Spleen (tissue), 11 donors: ENCODE results near the gene OXCT2. TPM values are rescaled to one million over a fixed set of nuclear protein-coding genes. Genes with fewer than 3 reads are reported as not detected.

Experiments
- DNase-seq: peaks from one replicate; pipeline ENCODE4 v3.0.0-alpha.2; 2020
- H3K27ac ChIP-seq, 8 donors: fragments of 200-600 bp; sonication (generic) in 7 of 8; 1 replicate in 4 of 8; 2 replicates in 4 of 8; pipeline versions ENCODE4 v1.5.0 to v1.8.0; 2016 to 2021; ENCODE audit warnings: inconsistent platforms in 4 of 8, mild to moderate bottlenecking in 4 of 8, moderate library complexity in 1 of 8
- H3K27me3 ChIP-seq, 7 donors: fragments of 200-600 bp; sonication (generic) in 6 of 7; replicated peaks in 1 of 7; 1 replicate in 4 of 7; 2 replicates in 3 of 7; pipeline versions ENCODE4 v1.5.0 to v1.8.0; 2016 to 2021; ENCODE audit warnings: inconsistent platforms in 3 of 7, mild to moderate bottlenecking in 1 of 7
- H3K36me3 ChIP-seq, 6 donors: fragments of 200-600 bp; sonication (generic) in 5 of 6; 1 replicate in 4 of 6; 2 replicates in 2 of 6; pipeline versions ENCODE4 v1.5.0 to v1.8.0; 2016 to 2021; ENCODE audit warnings: inconsistent platforms in 2 of 6
- H3K4me1 ChIP-seq, 6 donors: fragments of 200-600 bp; sonication (generic) in 5 of 6; 1 replicate in 3 of 6; 2 replicates in 3 of 6; pipeline versions ENCODE4 v1.5.0 to v1.8.0; 2016 to 2021; ENCODE audit warnings: inconsistent platforms in 3 of 6
- H3K4me3 ChIP-seq, 8 donors: fragments of 200-600 bp; sonication (generic) in 7 of 8; 1 replicate in 4 of 8; 2 replicates in 4 of 8; pipeline versions ENCODE4 v1.5.0 to v1.8.0; 2016 to 2021; ENCODE audit warnings: inconsistent platforms in 4 of 8, mild to moderate bottlenecking in 4 of 8, moderate library complexity in 2 of 8
- H3K9me3 ChIP-seq, 8 donors: fragments of 200-600 bp; sonication (generic) in 7 of 8; 1 replicate in 4 of 8; 2 replicates in 4 of 8; pipeline versions ENCODE4 v1.5.0 to v1.8.0; 2016 to 2021; ENCODE audit warnings: inconsistent platforms in 4 of 8
- CTCF ChIP-seq, 11 experiments: fragments of 200-600 bp in 7 of 11; fragments of 450-650 bp in 4 of 11; sonication (generic) in 4 of 11; IDR thresholded peaks in 8 of 11; conservative IDR thresholded peaks in 3 of 11; 1 replicate in 7 of 11; 2 replicates in 4 of 11; pipeline versions ENCODE4 v1.4.0 to v1.8.0; 2016 to 2021; ENCODE audit warnings: antibody characterized with exemption in 11 of 11, inconsistent platforms in 4 of 11, mild to moderate bottlenecking in 1 of 11
- POLR2A ChIP-seq, 3 donors: fragments of 450-650 bp; IDR thresholded peaks; one replicate each; pipeline ENCODE4 v1.5.1; 2017; ENCODE audit warnings: antibody characterized with exemption in 3 of 3, mild to moderate bottlenecking in 1 of 3
- POLR2AphosphoS5 ChIP-seq, 3 donors: sonication (generic); formaldehyde crosslinking; IDR thresholded peaks; one replicate each; pipeline ENCODE4 v1.5.1; 2017; ENCODE audit warnings: antibody characterized with exemption in 3 of 3
- WGBS, 5 donors: extraction: QIAGEN DNeasy Blood & Tissue Kit in 3 of 5; methylation state at CpG; one replicate each; pipeline versions ENCODE4 v1.1.5 to v1.1.7; 2013 to 2018; 5-methylcytosine and 5-hydroxymethylcytosine counted together
- intact Hi-C: fragments of 100-400 bp; cut with DNase I; formaldehyde crosslinking; loops from one replicate; pipeline ENCODE4 v1.15.0; 2023; ENCODE audit warnings: low total_unique reads
- polyA plus RNA-seq, 3 donors: library from polyadenylated mRNA; stranded (reverse); fragments of 200-250 nt; gene quantifications; one replicate each; pipeline ENCODE4 v1.2.1, GENCODE V29; 2013
- total RNA-seq, 7 donors: library from RNA; depleted of rRNA in 3 of 7; stranded (reverse); fragments of >200 nt in 3 of 7; fragmentation: NEBNext Ultra II Directional in 4 of 7; extraction: Animal tissue kit (Norgen Biotek cat#: 25700) in 4 of 7; gene quantifications; one replicate each; pipeline versions ENCODE4 v1.1.0 to v1.2.1, GENCODE V29; 2016 to 2021
- donor health status: healthy with polysubstance abuse.
- donor health status: DM: no; HTN: no; CAD: no; lungs with moderate emphysema.
- donor health status: DM: no; HTN: no; CAD: no.
- donor health status: Bipolar disorder and iron deficiency.
- donor health status: healthy.
- donor health status: DM: no; HTN: no; CAD: no.
- donor health status: DM: yes; HTN: yes; CAD: no.

Gene OXCT2
- total and polyA plus RNA-seq, 10 donors, result 0.35 to 3.8 (median 1.2) TPM

GRCh38 chr1:39726600-39726999 lies 44.5 kb downstream of the OXCT2 start:
- no peak for TF ChIP-seq POLR2A (IDR thresholded peaks at IDR 0.05)
- no peak for TF ChIP-seq POLR2AphosphoS5 (IDR thresholded peaks at IDR 0.05)
- TF ChIP-seq CTCF (IDR thresholded peaks at IDR 0.05 in 8 of 11, conservative IDR thresholded peaks at IDR 0.05 in 3 of 11), result no peak
- 69 to 87% (median 82%) methylated on average over 3 of the region's 3 CpGs for WGBS, 5 donors
- H3K9me3 ChIP-seq, result no peaks in the 10 kb centered on the region
- H3K4me1 ChIP-seq, result no peaks in the 10 kb centered on the region
- H3K27ac ChIP-seq, result no peak overlapping the region
- H3K27me3 ChIP-seq, result peaks cover 0 to 65% (median 31%) of the 10 kb centered on the region in 7 donors
- no peaks in the 10 kb centered on the region for H3K36me3 ChIP-seq
- H3K4me3 ChIP-seq, result no peak overlapping the region
- DNase-seq, result no peak
- intact Hi-C loops, result no loop called here

- Histone ChIP-seq H3K27ac (no peak overlapping the region), H3K4me3 (no peak overlapping the region), H3K36me3 (no peaks in the 10 kb centered on the region), H3K27me3 (peaks cover 0 to 44% (median 10%) of the 10 kb centered on the region in 7 donors), H3K4me1 (peaks cover 0 to 10% (median 3%) of the 10 kb centered on the region in 6 donors), H3K9me3 (no peaks in the 10 kb centered on the region)
- no peak for DNase-seq
- WGBS, 5 donors, result 18 to 33% (median 21%) methylated on average over 2 of the region's 2 CpGs
- no peak for TF ChIP-seq POLR2AphosphoS5 (IDR thresholded peaks at IDR 0.05)
- TF ChIP-seq POLR2A (IDR thresholded peaks at IDR 0.05), result no peak
- TF ChIP-seq CTCF (IDR thresholded peaks at IDR 0.05 in 8 of 11, conservative IDR thresholded peaks at IDR 0.05 in 3 of 11), result no peak
- intact Hi-C loops, result no loop called here
Observed at GRCh38 chr1:39722495-39722894, 48.7 kb downstream of the OXCT2 start.

- H3K9me3 ChIP-seq, result no peaks in the 10 kb centered on the region
- intact Hi-C loops, result no loop called here
- no peaks in the 10 kb centered on the region for H3K36me3 ChIP-seq
- no peak for TF ChIP-seq CTCF (IDR thresholded peaks at IDR 0.05 in 8 of 11, conservative IDR thresholded peaks at IDR 0.05 in 3 of 11)
- no peak for TF ChIP-seq POLR2A (IDR thresholded peaks at IDR 0.05)
- no peak for TF ChIP-seq POLR2AphosphoS5 (IDR thresholded peaks at IDR 0.05)
- peaks cover 0 to 10% (median 3%) of the 10 kb centered on the region in 6 donors for H3K4me1 ChIP-seq
- H3K27me3 ChIP-seq, result peaks cover 0 to 44% (median 3%) of the 10 kb centered on the region in 7 donors
- DNase-seq, result no peak
- no peak overlapping the region for H3K27ac ChIP-seq
- no peak overlapping the region for H3K4me3 ChIP-seq
Observed at GRCh38 chr1:39721664-39722063, 49.5 kb downstream of the OXCT2 start.

GRCh38 chr1:39720094-39720999 lies 50.8 kb downstream of the OXCT2 start:
- peak overlapping the region in 2 of 8 donors; percentile 40 to 51 for H3K27ac ChIP-seq
- no peak for DNase-seq
- intact Hi-C loops, result no loop called here
- no peaks in the 10 kb centered on the region for H3K9me3 ChIP-seq
- WGBS, 5 donors, result 35 to 52% (median 42%) methylated on average over 7 of the region's 7 CpGs
- H3K4me3 ChIP-seq, result no peak overlapping the region
- no peaks in the 10 kb centered on the region for H3K36me3 ChIP-seq
- H3K4me1 ChIP-seq, result peaks cover 0 to 10% (median 3%) of the 10 kb centered on the region in 6 donors
- peak; percentile 34 to 83 (median 70) for TF ChIP-seq CTCF (IDR thresholded peaks at IDR 0.05 in 8 of 11, conservative IDR thresholded peaks at IDR 0.05 in 3 of 11)
- no peak for TF ChIP-seq POLR2A (IDR thresholded peaks at IDR 0.05)
- TF ChIP-seq POLR2AphosphoS5 (IDR thresholded peaks at IDR 0.05), result peak in 1 of 3 donors; percentile 21
- H3K27me3 ChIP-seq, result peaks cover 0 to 42% (median 0%) of the 10 kb centered on the region in 7 donors
